Breast epithelium (tissue), 3 donors: ENCODE measurements around the gene SLC38A6.

Source experiments
- POLR2A ChIP-seq: fragments of 450-650 bp; IDR thresholded peaks from one replicate; pipeline ENCODE4 v1.6.1; 2016; ENCODE audit warnings: antibody characterized with exemption, mild to moderate bottlenecking, moderate library complexity
- TF ChIP-seq, protein P1 (sequence below), 3 donors: fragments of 450-650 bp; IDR thresholded peaks; one replicate each; pipeline ENCODE4 v1.5.1; 2016 to 2017; ENCODE audit warnings: antibody characterized with exemption in 3 of 3, mild to moderate bottlenecking in 3 of 3, moderate library complexity in 3 of 3

DNA sequence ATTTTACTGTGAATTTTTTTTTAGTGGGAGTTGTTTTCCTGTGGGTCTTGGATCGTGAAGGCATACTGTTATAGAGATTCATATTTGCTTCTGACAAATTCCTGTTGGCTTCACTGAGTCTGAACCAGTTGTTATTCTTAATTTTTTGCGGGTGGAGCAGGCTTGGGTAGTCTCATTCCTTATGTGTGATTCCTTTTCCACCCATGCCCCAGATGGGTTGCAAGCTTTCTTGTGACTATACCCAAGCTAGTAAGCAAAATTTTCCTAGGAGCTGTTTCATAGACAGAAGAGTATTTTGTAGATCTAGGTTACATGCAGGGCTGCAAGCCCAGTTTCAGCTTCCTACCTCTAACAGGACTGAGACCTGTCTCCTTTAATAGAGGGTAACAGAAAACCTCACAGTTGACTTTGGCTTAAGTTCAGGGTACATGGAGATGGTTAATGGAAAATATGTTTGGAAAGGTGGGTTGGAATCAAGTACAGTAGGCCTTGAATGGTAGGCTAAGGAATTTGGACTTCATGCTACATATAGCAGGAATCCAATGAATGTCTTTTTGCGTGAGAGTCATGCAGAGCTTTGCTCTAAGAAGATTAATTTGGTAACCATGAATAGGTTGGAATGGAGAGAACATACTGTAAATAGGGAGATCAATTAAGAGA, 29.1 kb upstream of the SLC38A6 start:
- no peak for TF ChIP-seq POLR2A
- TF ChIP-seq, protein P1, sequence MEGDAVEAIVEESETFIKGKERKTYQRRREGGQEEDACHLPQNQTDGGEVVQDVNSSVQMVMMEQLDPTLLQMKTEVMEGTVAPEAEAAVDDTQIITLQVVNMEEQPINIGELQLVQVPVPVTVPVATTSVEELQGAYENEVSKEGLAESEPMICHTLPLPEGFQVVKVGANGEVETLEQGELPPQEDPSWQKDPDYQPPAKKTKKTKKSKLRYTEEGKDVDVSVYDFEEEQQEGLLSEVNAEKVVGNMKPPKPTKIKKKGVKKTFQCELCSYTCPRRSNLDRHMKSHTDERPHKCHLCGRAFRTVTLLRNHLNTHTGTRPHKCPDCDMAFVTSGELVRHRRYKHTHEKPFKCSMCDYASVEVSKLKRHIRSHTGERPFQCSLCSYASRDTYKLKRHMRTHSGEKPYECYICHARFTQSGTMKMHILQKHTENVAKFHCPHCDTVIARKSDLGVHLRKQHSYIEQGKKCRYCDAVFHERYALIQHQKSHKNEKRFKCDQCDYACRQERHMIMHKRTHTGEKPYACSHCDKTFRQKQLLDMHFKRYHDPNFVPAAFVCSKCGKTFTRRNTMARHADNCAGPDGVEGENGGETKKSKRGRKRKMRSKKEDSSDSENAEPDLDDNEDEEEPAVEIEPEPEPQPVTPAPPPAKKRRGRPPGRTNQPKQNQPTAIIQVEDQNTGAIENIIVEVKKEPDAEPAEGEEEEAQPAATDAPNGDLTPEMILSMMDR (IDR thresholded peaks at IDR 0.05) = no peak
